Fibroblast of pulmonary artery (primary cell): ENCODE measurements around the gene PINLYP.
"Not testable (repeated sequence)": the region's sequence is repeated elsewhere in the genome, so short reads cannot be mapped to it uniquely, and the experiment has no call there.

Experiments
- DNase-seq: peaks from one replicate; pipeline ENCODE4 v3.0.0-alpha.2; 2010; ENCODE audit warnings: low read depth
- H3K4me3 ChIP-seq: replicated peaks from 2 replicates; pipeline ENCODE4 v1.5.1; 2011; ENCODE audit warnings: low read depth, mild to moderate bottlenecking, control low read depth, low read length, moderate library complexity
- TF ChIP-seq, protein P1 (sequence below): IDR thresholded peaks from 2 replicates; pipeline ENCODE4 v1.5.1; 2011; ENCODE audit warnings: mild to moderate bottlenecking, control low read depth, low read length, inconsistent platforms; ENCODE audit errors: missing control alignments

PINLYP gene

GRCh38 chr19:43541920-43542650 is 33.5 kb upstream of the PINLYP start:
- TF ChIP-seq, protein P1, sequence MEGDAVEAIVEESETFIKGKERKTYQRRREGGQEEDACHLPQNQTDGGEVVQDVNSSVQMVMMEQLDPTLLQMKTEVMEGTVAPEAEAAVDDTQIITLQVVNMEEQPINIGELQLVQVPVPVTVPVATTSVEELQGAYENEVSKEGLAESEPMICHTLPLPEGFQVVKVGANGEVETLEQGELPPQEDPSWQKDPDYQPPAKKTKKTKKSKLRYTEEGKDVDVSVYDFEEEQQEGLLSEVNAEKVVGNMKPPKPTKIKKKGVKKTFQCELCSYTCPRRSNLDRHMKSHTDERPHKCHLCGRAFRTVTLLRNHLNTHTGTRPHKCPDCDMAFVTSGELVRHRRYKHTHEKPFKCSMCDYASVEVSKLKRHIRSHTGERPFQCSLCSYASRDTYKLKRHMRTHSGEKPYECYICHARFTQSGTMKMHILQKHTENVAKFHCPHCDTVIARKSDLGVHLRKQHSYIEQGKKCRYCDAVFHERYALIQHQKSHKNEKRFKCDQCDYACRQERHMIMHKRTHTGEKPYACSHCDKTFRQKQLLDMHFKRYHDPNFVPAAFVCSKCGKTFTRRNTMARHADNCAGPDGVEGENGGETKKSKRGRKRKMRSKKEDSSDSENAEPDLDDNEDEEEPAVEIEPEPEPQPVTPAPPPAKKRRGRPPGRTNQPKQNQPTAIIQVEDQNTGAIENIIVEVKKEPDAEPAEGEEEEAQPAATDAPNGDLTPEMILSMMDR: no peak
- no peak overlapping the region for H3K4me3 ChIP-seq
- no peak for DNase-seq

DNA sequence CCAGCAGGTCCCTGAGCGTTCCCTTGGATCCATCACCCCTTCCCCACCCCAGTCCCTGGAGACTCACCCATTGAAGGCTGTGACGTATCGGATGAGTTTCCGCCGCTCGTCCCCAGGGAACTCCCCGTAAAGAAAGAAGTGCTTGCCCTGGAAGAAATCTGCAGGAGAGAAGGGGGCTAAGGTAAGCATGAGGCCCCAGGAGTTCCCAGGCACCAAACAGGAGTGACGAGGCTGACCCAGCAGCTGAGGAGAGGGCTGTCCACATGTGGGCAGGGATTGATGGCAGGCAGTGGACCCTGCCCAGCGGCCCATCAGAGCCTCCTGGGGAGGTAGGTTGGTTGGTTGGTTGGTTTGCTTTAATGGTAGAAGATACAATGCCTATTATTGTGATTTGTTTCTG is 31.5 kb upstream of the PINLYP start:
- TF ChIP-seq, protein P1: no peak
- H3K4me3 ChIP-seq: no peak overlapping the region
- no peak for DNase-seq

- no peak overlapping the region for H3K4me3 ChIP-seq
- TF ChIP-seq, protein P1: no peak
- DNase-seq: no peak
Measured at GRCh38 chr19:43545276-43545675, 30.3 kb upstream of the PINLYP start.

DNA sequence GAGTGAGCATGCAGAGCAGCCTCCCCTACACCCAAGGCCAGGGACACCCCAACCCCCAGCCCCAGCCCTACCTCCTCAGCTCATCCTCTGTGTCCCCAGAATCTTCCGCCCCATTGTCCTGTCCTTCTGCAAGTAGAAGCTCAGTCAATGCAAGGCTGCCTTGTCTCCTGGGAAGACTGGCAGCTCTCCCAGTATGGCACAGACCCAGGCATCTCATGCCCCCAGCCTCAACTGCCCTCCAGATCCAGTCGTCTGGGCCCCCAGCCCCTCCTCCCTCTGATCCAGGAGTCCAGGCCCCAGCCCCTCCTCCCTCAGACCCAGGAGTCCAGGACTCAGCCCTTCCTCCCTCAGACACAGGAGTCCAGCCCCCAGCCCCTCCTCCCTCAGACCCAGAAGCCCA is 29.6 kb upstream of the PINLYP start:
- no peak overlapping the region for H3K4me3 ChIP-seq
- TF ChIP-seq, protein P1: no peak
- DNase-seq: no peak

DNA sequence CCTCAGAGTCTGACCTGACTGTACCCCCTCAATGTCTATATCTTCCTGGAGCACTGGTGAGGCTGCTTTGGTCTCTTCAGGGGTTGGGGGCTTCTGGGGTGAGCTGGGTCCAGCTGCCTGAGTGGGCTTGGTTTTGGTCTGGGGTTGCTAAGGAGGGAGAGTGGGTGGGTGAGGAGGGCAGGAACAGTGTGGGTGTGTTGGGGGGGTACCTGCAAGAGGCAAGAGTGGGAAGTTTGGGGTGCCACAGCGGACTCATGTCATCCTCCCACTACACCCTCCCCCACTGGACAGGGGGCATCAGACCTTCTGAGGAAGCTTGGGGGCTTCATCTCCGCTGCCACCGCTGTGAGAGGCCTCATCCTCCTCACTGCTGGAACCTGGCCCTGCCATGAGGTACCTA is 29.0 kb upstream of the PINLYP start:
- no peak overlapping the region for H3K4me3 ChIP-seq
- DNase-seq: no peak
- TF ChIP-seq, protein P1: no peak

- H3K4me3 ChIP-seq, DNase-seq: not testable (repeated sequence)
Measured at GRCh38 chr19:43547926-43548325, 27.7 kb upstream of the PINLYP start.

- H3K4me3 ChIP-seq: no peak overlapping the region
Measured at GRCh38 chr19:43548706-43549105, 26.9 kb upstream of the PINLYP start.

More at GRCh38 chr19:43548706-43549105, 26.9 kb upstream of the PINLYP start:
- TF ChIP-seq, protein P1: no peak
- no peak for DNase-seq
